Measurements from ENCODE around the gene SPATA6.

DNA sequence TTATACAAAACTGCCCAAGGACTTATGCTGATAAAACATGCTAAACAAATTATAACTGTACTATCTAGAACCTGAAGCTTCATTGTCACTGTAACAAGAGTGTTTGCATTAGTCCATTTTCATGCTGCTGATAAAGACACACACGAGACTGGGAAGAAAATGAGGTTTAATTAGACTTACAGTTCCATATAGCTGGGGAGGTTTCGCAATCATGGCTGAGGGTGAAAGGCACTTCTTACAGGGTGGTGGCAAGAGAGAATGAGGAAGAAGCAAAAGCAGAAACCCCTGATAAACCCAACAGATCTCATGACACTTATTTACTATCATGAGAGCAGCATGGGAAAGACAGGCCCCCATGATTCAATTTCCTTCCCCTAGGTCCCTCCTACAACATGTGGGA, 100.4 kb downstream of the SPATA6 start:
- no peak for TF ChIP-seq EZH2 (IDR thresholded peaks at IDR 0.05; ENCODE audit: borderline replicate concordance, low read depth, low read length, severe bottlenecking)
- no peak for TF ChIP-seq POLR2A (IDR thresholded peaks at IDR 0.05; ENCODE audit: low read depth, low read length)
- TF ChIP-seq, protein P1, sequence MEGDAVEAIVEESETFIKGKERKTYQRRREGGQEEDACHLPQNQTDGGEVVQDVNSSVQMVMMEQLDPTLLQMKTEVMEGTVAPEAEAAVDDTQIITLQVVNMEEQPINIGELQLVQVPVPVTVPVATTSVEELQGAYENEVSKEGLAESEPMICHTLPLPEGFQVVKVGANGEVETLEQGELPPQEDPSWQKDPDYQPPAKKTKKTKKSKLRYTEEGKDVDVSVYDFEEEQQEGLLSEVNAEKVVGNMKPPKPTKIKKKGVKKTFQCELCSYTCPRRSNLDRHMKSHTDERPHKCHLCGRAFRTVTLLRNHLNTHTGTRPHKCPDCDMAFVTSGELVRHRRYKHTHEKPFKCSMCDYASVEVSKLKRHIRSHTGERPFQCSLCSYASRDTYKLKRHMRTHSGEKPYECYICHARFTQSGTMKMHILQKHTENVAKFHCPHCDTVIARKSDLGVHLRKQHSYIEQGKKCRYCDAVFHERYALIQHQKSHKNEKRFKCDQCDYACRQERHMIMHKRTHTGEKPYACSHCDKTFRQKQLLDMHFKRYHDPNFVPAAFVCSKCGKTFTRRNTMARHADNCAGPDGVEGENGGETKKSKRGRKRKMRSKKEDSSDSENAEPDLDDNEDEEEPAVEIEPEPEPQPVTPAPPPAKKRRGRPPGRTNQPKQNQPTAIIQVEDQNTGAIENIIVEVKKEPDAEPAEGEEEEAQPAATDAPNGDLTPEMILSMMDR (IDR thresholded peaks at IDR 0.05; ENCODE audit: extremely low read depth in 1 of 2, insufficient read depth in 1 of 2, low read depth in 1 of 2, low read length in 2 of 2): no peak
- no peak for TF ChIP-seq MYC (IDR thresholded peaks at IDR 0.05; ENCODE audit: low read depth, low read length)
- no peak for TF ChIP-seq GATA2 (IDR thresholded peaks at IDR 0.05; ENCODE audit: insufficient read depth, insufficient read length, low read depth, low read length)
